Keratinocyte (primary cell): ENCODE data around the gene ITGB2. TPM values are rescaled to one million over a fixed set of nuclear protein-coding genes. Genes with fewer than 3 reads are reported as not detected.

Experiments
- DNase-seq: peaks from one replicate; pipeline ENCODE4 v3.0.0-alpha.2; 2011; ENCODE audit warnings: low read depth, missing footprints, low spot score
- FAIRE-seq: peaks from 2 replicates; lab custom pipeline; 2011; peaks lifted over from hg19 to GRCh38; lab: Jason Lieb, UNC
- H2AFZ ChIP-seq: 2 replicates; pipeline ENCODE4 v1.6.0; 2012; ENCODE audit warnings: low read length, control low read depth, inconsistent platforms; ENCODE audit not compliant: control insufficient read depth
- H3K27ac ChIP-seq: 2 replicates; pipeline ENCODE4 v1.5.1; 2011; ENCODE audit warnings: low read length; ENCODE audit not compliant: control insufficient read depth, insufficient read depth
- H3K27me3 ChIP-seq: 3 replicates; pipeline ENCODE4 v1.6.0; 2011; ENCODE audit warnings: low read length; ENCODE audit not compliant: control insufficient read depth, insufficient read depth; ENCODE audit errors: extremely low read depth
- H3K36me3 ChIP-seq, 2 experiments: 2 replicates in 1 of 2; 3 replicates in 1 of 2; pipeline ENCODE4 v1.5.1; 2011; ENCODE audit warnings: low read length in 2 of 2, mild to moderate bottlenecking in 1 of 2; ENCODE audit not compliant: control insufficient read depth in 2 of 2, insufficient read depth in 2 of 2; ENCODE audit errors: extremely low read depth in 1 of 2
- H3K4me1 ChIP-seq: 3 replicates; pipeline ENCODE4 v1.5.1; 2011; ENCODE audit warnings: low read length; ENCODE audit not compliant: control insufficient read depth, insufficient read depth; ENCODE audit errors: extremely low read depth
- H3K4me2 ChIP-seq: 3 replicates; pipeline ENCODE4 v1.6.0; 2011; ENCODE audit warnings: low read depth, low read length; ENCODE audit not compliant: control insufficient read depth, insufficient read depth; ENCODE audit errors: extremely low read depth
- H3K4me3 ChIP-seq, 3 experiments: fragments of 200-600 bp in 1 of 3; sonication (generic) in 1 of 3; 2 replicates in 2 of 3; 3 replicates in 1 of 3; pipeline ENCODE4 v1.5.1; 2011 to 2016; ENCODE audit warnings: low read length in 3 of 3, mild to moderate bottlenecking in 3 of 3, control low read depth in 2 of 3, inconsistent platforms in 1 of 3, low read depth in 1 of 3, mixed read lengths in 1 of 3, mixed run types in 1 of 3, moderate library complexity in 1 of 3; ENCODE audit not compliant: control insufficient read depth in 2 of 3, insufficient read depth in 2 of 3; ENCODE audit errors: extremely low read depth in 1 of 3
- H3K79me2 ChIP-seq: 2 replicates; pipeline ENCODE4 v1.6.0; 2012; ENCODE audit warnings: low read length; ENCODE audit not compliant: control insufficient read depth, insufficient read depth
- H3K9ac ChIP-seq: 3 replicates; pipeline ENCODE4 v1.6.0; 2011; ENCODE audit warnings: low read length; ENCODE audit not compliant: control insufficient read depth, insufficient read depth; ENCODE audit errors: extremely low read depth
- H3K9me1 ChIP-seq: 3 replicates; pipeline ENCODE4 v1.6.0; 2011; ENCODE audit warnings: low read length; ENCODE audit not compliant: control insufficient read depth, insufficient read depth; ENCODE audit errors: extremely low read depth
- H3K9me3 ChIP-seq: 2 replicates; pipeline ENCODE4 v1.5.1; 2012; ENCODE audit warnings: low read depth, low read length; ENCODE audit not compliant: control insufficient read depth
- H4K20me1 ChIP-seq: 3 replicates; pipeline ENCODE4 v1.6.0; 2011; ENCODE audit warnings: low read length; ENCODE audit not compliant: control insufficient read depth, insufficient read depth; ENCODE audit errors: extremely low read depth
- CTCF ChIP-seq, 3 experiments: IDR thresholded peaks in 1 of 3; conservative IDR thresholded peaks in 1 of 3; optimal IDR thresholded peaks in 1 of 3; 2 replicates in 2 of 3; 3 replicates in 1 of 3; pipeline versions ENCODE3 to v1.5.1; 2011; ENCODE audit warnings: low read length in 3 of 3, mild to moderate bottlenecking in 3 of 3, moderate library complexity in 2 of 3, control low read depth in 1 of 3, inconsistent platforms in 1 of 3; ENCODE audit not compliant: insufficient read depth in 2 of 3; ENCODE audit errors: extremely low read depth in 1 of 3
- EZH2 ChIP-seq: IDR thresholded peaks from one replicate; pipeline ENCODE4 v1.6.1; 2012; ENCODE audit warnings: inconsistent platforms, mild to moderate bottlenecking, low read length, moderate library complexity
- dilution Hi-C: fragments of 300-500 bp; cut with MboI; formaldehyde crosslinking; loops from one replicate; pipeline ENCODE4 v1.7.0; 2020; ENCODE audit warnings: low sequenced_read_pairs; ENCODE audit not compliant: extremely low pct_ligation_motif_present
- polyA plus RNA-seq, 5 experiments: library from polyadenylated mRNA; depleted of rRNA in 3 of 5; stranded (reverse) in 3 of 5; stranded (forward) in 1 of 5; unstranded in 1 of 5; fragments of >200 nt; gene quantifications; 1 replicate in 1 of 5; 2 replicates in 3 of 5; 3 replicates in 1 of 5; pipeline versions ENCODE4 v1.2.1 to v1.2.3, GENCODE V29; 2011 to 2012; ENCODE audit warnings: missing spikeins in 2 of 5, low read depth in 1 of 5, low replicate concordance in 1 of 5

The ITGB2 gene
- polyA plus RNA-seq, 1 donor (not counting 4 experiments of a cell fraction or from before 2014, with no cell fraction given) = 0.55 TPM

GRCh38 chr21:44919111-44919912 lies 1.4 kb downstream of the ITGB2 start:
- dilution Hi-C loops = no loop called here
- no peak overlapping the region for H3K27ac ChIP-seq
- no peak overlapping the region for H3K4me3 ChIP-seq
- no peak overlapping the region for H3K4me2 ChIP-seq
- H3K9ac ChIP-seq = no peak overlapping the region
- H4K20me1 ChIP-seq = no peaks in the 10 kb centered on the region
- DNase-seq (no peak), FAIRE-seq (no peak)
- H3K27me3 ChIP-seq = peaks cover 12% of the 10 kb centered on the region
- H3K79me2 ChIP-seq = no peaks in the 10 kb centered on the region
- no peaks in the 10 kb centered on the region for H3K36me3 ChIP-seq
- TF ChIP-seq CTCF (optimal IDR thresholded peaks at IDR 0.05 in 1 of 3, IDR thresholded peaks at IDR 0.05 in 1 of 3, conservative IDR thresholded peaks at IDR 0.05 in 1 of 3; ENCODE audit: extremely low read depth in 1 of 3, insufficient read depth in 2 of 3, low read length in 3 of 3) (no peak), EZH2 (no peak)
- H3K4me1 ChIP-seq = peaks cover 23% of the 10 kb centered on the region
- no peaks in the 10 kb centered on the region for H3K9me1 ChIP-seq
- H3K9me3 ChIP-seq = no peaks in the 10 kb centered on the region
- no peak overlapping the region for H2AFZ ChIP-seq

DNA sequence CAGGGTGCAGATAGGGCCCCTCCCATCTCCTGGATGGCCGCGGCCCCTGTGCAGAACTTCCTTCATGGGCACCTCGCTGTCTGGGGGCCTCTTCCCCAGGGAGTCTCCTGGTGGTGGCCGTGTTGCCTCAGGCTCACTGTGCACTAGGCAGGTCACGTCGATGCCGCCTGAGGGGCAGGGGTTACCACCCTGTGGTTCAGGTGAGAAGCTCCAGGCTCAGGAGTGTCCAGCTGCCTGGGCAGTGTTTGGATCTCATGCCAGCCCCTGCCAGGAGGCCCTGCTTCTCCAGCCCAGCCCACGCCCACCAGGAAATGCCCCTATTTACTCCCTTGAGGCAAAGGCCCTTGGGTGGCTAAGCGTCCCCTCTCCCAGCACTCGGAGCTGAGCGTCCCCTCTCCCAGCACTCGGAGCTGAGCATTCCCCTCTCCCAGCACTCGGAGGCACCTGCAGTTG lies 2.1 kb downstream of the ITGB2 start:
- Histone ChIP-seq H3K4me3 (no peak overlapping the region), H3K36me3 (no peaks in the 10 kb centered on the region), H4K20me1 (no peaks in the 10 kb centered on the region), H3K4me2 (no peak overlapping the region), H2AFZ (no peak overlapping the region), H3K9ac (no peak overlapping the region), H3K9me3 (no peaks in the 10 kb centered on the region), H3K27ac (no peak overlapping the region), H3K79me2 (no peaks in the 10 kb centered on the region), H3K27me3 (peaks cover 12% of the 10 kb centered on the region), H3K4me1 (peaks cover 23% of the 10 kb centered on the region), H3K9me1 (no peaks in the 10 kb centered on the region)
- no peak for FAIRE-seq
- TF ChIP-seq CTCF (optimal IDR thresholded peaks at IDR 0.05 in 1 of 3, IDR thresholded peaks at IDR 0.05 in 1 of 3, conservative IDR thresholded peaks at IDR 0.05 in 1 of 3; ENCODE audit: extremely low read depth in 1 of 3, insufficient read depth in 2 of 3, low read length in 3 of 3) (no peak), EZH2 (no peak)
- no peak for DNase-seq
- dilution Hi-C loops = no loop called here
